Measurements from ENCODE around the gene ZNF326.

ZNF326 gene

GRCh38 chr1:90000934-90001676 lies 6.2 kb downstream of the ZNF326 start:
- Histone ChIP-seq H3K36me3 (ENCODE audit: insufficient read depth, low read length) (peaks cover 13% of the 10 kb centered on the region), H3K9ac (ENCODE audit: low read depth, low read length) (no peak overlapping the region), H3K4me3 (ENCODE audit: low read length) (no peak overlapping the region), H3K27me3 (ENCODE audit: control insufficient read depth, insufficient read depth, low read length) (no peaks in the 10 kb centered on the region), H3K4me2 (ENCODE audit: low read length) (no peak overlapping the region), H3K9me3 (replicated peaks; ENCODE audit: low read length) (no peaks in the 10 kb centered on the region), H3K4me1 (ENCODE audit: control insufficient read depth, insufficient read depth, low read length) (peaks cover 29% of the 10 kb centered on the region)

DNA sequence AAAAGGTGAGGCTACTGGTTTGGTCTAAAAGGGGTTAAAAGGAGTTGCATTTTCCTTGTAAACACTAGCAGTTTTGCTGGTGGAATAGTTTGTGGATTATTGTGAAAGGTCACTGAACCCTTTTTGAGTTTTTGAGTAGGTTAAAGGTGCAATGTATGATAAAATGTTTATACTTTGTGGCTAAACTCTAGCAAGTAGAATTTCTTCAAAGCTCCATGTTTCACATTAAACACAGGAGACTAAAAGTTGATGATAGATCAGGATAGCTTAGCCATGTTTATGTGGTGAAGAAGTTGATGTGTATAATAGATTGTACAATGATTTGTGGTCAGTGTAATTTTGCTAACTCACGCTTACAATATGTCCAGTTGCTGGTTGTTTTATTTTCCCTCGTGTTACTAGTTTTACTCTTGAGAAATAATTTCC lies 13.1 kb downstream of the ZNF326 start:
- Histone ChIP-seq H3K4me1 (ENCODE audit: control insufficient read depth, insufficient read depth, low read length) (no peaks in the 10 kb centered on the region), H3K9me3 (replicated peaks; ENCODE audit: low read length) (no peaks in the 10 kb centered on the region), H3K36me3 (ENCODE audit: insufficient read depth, low read length) (peaks cover 51% of the 10 kb centered on the region), H3K4me2 (ENCODE audit: low read length) (no peak overlapping the region), H3K9ac (ENCODE audit: low read depth, low read length) (no peak overlapping the region), H3K4me3 (ENCODE audit: low read length) (no peak overlapping the region), H3K27me3 (ENCODE audit: control insufficient read depth, insufficient read depth, low read length) (no peaks in the 10 kb centered on the region)

GRCh38 chr1:90012300-90012699 lies 17.4 kb downstream of the ZNF326 start:
- H3K9me3 ChIP-seq (replicated peaks; ENCODE audit: low read length): no peaks in the 10 kb centered on the region
- H3K4me2 ChIP-seq (ENCODE audit: low read length): no peak overlapping the region
- H3K27me3 ChIP-seq (ENCODE audit: control insufficient read depth, insufficient read depth, low read length): no peaks in the 10 kb centered on the region
- H3K4me3 ChIP-seq (ENCODE audit: low read length): no peak overlapping the region
- H3K36me3 ChIP-seq (ENCODE audit: insufficient read depth, low read length): peaks cover 65% of the 10 kb centered on the region
- H3K9ac ChIP-seq (ENCODE audit: low read depth, low read length): no peak overlapping the region
- H3K4me1 ChIP-seq (ENCODE audit: control insufficient read depth, insufficient read depth, low read length): no peaks in the 10 kb centered on the region

GRCh38 chr1:90023691-90024090 lies 28.8 kb downstream of the ZNF326 start:
- Histone ChIP-seq H3K27me3 (ENCODE audit: control insufficient read depth, insufficient read depth, low read length) (no peaks in the 10 kb centered on the region), H3K4me1 (ENCODE audit: control insufficient read depth, insufficient read depth, low read length) (no peaks in the 10 kb centered on the region), H3K4me2 (ENCODE audit: low read length) (no peak overlapping the region), H3K4me3 (ENCODE audit: low read length) (no peak overlapping the region), H3K36me3 (ENCODE audit: insufficient read depth, low read length) (peaks cover 86% of the 10 kb centered on the region), H3K9ac (ENCODE audit: low read depth, low read length) (no peak overlapping the region), H3K9me3 (replicated peaks; ENCODE audit: low read length) (peaks cover 19% of the 10 kb centered on the region)

GRCh38 chr1:90027281-90027680 lies 32.4 kb downstream of the ZNF326 start:
- no peak overlapping the region for H3K9ac ChIP-seq (ENCODE audit: low read depth, low read length)
- H3K4me1 ChIP-seq (ENCODE audit: control insufficient read depth, insufficient read depth, low read length): no peaks in the 10 kb centered on the region
- peaks cover 19% of the 10 kb centered on the region for H3K9me3 ChIP-seq (replicated peaks; ENCODE audit: low read length)
- H3K36me3 ChIP-seq (ENCODE audit: insufficient read depth, low read length): peaks cover 72% of the 10 kb centered on the region
- H3K4me3 ChIP-seq (ENCODE audit: low read length): no peak overlapping the region
- H3K4me2 ChIP-seq (ENCODE audit: low read length): no peak overlapping the region
- no peaks in the 10 kb centered on the region for H3K27me3 ChIP-seq (ENCODE audit: control insufficient read depth, insufficient read depth, low read length)

- no peak overlapping the region for H3K4me2 ChIP-seq (ENCODE audit: low read length)
- no peaks in the 10 kb centered on the region for H3K9me3 ChIP-seq (replicated peaks; ENCODE audit: low read length)
- H3K4me3 ChIP-seq (ENCODE audit: low read length): no peak overlapping the region
- H3K9ac ChIP-seq (ENCODE audit: low read depth, low read length): no peak overlapping the region
- H3K4me1 ChIP-seq (ENCODE audit: control insufficient read depth, insufficient read depth, low read length): no peaks in the 10 kb centered on the region
- no peaks in the 10 kb centered on the region for H3K27me3 ChIP-seq (ENCODE audit: control insufficient read depth, insufficient read depth, low read length)
- no peaks in the 10 kb centered on the region for H3K36me3 ChIP-seq (ENCODE audit: insufficient read depth, low read length)
Observed at GRCh38 chr1:90039652-90040051, 44.7 kb downstream of the ZNF326 start.

DNA sequence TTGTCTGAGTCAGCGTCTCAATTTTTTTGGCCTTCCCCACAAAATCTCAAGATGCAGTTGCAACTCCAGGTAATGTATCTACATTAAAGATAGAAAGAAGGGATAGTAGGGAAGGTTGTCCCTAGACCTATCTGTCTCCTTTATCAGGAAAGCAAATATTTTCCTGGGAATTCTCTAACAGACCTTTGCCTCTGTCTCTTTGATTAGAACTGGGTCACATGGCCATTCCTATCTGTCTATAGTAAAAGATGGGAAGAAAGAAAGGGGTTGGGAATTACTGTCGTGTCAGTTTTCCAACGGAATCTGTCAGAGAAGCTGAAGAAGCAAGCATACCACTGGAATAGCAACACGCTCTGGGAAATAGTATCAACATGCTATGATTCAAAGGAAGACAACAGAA lies 48.7 kb downstream of the ZNF326 start:
- H3K4me3 ChIP-seq (ENCODE audit: low read length): no peak overlapping the region
- H3K27me3 ChIP-seq (ENCODE audit: control insufficient read depth, insufficient read depth, low read length): peaks cover 3% of the 10 kb centered on the region
- H3K4me2 ChIP-seq (ENCODE audit: low read length): no peak overlapping the region
- H3K36me3 ChIP-seq (ENCODE audit: insufficient read depth, low read length): no peaks in the 10 kb centered on the region
- no peak overlapping the region for H3K9ac ChIP-seq (ENCODE audit: low read depth, low read length)
- H3K4me1 ChIP-seq (ENCODE audit: control insufficient read depth, insufficient read depth, low read length): no peaks in the 10 kb centered on the region
- no peaks in the 10 kb centered on the region for H3K9me3 ChIP-seq (replicated peaks; ENCODE audit: low read length)

DNA sequence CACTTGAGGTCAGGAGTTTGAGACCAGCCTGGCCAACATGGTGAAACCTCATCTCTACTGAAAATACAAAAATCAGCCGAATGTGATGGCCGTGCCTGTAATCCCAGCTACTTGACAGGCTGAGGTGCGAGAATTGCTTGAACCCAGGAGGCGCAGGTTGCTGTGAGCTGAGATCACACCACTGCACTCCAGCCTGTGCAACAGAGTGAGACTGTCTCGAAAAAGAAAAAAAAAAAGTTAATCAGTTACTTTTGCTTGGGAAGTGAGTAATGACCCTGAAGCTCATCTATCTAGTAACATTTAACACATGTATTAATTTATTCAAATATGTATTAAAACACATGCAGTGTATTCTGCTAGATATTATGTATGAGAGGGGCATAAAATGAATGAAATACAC lies 49.4 kb downstream of the ZNF326 start:
- Histone ChIP-seq H3K9me3 (replicated peaks; ENCODE audit: low read length) (no peaks in the 10 kb centered on the region), H3K9ac (ENCODE audit: low read depth, low read length) (no peak overlapping the region)

GRCh38 chr1:90045853-90046563 lies 51.1 kb downstream of the ZNF326 start:
- no peak overlapping the region for H3K9ac ChIP-seq (ENCODE audit: low read depth, low read length)
- no peak overlapping the region for H3K4me2 ChIP-seq (ENCODE audit: low read length)
- peaks cover 3% of the 10 kb centered on the region for H3K27me3 ChIP-seq (ENCODE audit: control insufficient read depth, insufficient read depth, low read length)
- no peaks in the 10 kb centered on the region for H3K9me3 ChIP-seq (replicated peaks; ENCODE audit: low read length)
- H3K4me1 ChIP-seq (ENCODE audit: control insufficient read depth, insufficient read depth, low read length): no peaks in the 10 kb centered on the region
- H3K36me3 ChIP-seq (ENCODE audit: insufficient read depth, low read length): no peaks in the 10 kb centered on the region
- no peak overlapping the region for H3K4me3 ChIP-seq (ENCODE audit: low read length)

More for the DNA sequence above, 49.4 kb downstream of the ZNF326 start:
- H3K4me2 ChIP-seq (ENCODE audit: low read length): no peak overlapping the region
- no peaks in the 10 kb centered on the region for H3K4me1 ChIP-seq (ENCODE audit: control insufficient read depth, insufficient read depth, low read length)
- no peaks in the 10 kb centered on the region for H3K36me3 ChIP-seq (ENCODE audit: insufficient read depth, low read length)
- no peak overlapping the region for H3K4me3 ChIP-seq (ENCODE audit: low read length)
- peaks cover 3% of the 10 kb centered on the region for H3K27me3 ChIP-seq (ENCODE audit: control insufficient read depth, insufficient read depth, low read length)

DNA sequence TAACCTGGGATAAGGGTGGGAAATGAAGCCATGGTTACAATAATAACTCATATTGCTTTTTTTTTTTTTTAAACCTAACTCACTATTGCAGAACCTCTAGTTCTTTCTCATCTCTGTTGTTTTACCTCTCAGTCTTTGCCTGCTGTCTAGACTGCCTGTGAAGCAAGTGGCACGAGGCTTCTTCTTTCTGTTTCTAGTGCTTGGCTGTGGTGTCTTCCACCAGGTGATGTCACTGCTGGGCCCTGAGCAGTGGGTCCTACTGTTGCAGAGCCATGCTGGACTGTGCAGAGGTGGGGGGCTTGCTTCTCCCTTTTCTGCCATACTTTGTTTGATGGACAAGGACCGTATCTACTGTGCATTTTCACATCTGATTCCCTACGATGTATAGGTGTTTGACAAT lies 51.7 kb downstream of the ZNF326 start:
- no peak overlapping the region for H3K9ac ChIP-seq (ENCODE audit: low read depth, low read length)
- H3K36me3 ChIP-seq (ENCODE audit: insufficient read depth, low read length): no peaks in the 10 kb centered on the region
- no peak overlapping the region for H3K4me3 ChIP-seq (ENCODE audit: low read length)
- H3K4me2 ChIP-seq (ENCODE audit: low read length): no peak overlapping the region
- H3K9me3 ChIP-seq (replicated peaks; ENCODE audit: low read length): no peaks in the 10 kb centered on the region
- peaks cover 3% of the 10 kb centered on the region for H3K27me3 ChIP-seq (ENCODE audit: control insufficient read depth, insufficient read depth, low read length)
- H3K4me1 ChIP-seq (ENCODE audit: control insufficient read depth, insufficient read depth, low read length): no peaks in the 10 kb centered on the region

DNA sequence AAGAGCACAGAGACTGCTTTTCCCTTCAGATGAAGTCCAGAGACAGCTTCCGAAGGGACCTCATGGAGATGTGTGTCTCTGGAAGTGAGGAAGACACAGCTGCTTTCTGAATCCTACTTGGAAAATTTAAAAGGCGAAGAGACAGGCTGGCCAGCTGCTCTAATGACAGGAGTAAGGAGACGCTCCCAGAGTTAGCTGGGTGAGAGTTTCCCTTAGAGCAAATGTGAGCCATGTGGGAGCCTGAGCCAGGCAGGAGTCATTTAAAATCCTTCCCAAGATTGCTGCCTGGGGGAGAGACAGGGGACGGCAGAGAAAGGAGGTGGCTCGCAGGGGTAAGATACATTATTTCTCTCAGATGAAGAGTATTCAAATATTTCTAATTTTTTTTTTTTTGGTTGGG lies 53.1 kb downstream of the ZNF326 start:
- no peaks in the 10 kb centered on the region for H3K4me1 ChIP-seq (ENCODE audit: control insufficient read depth, insufficient read depth, low read length)
- H3K36me3 ChIP-seq (ENCODE audit: insufficient read depth, low read length): no peaks in the 10 kb centered on the region
- no peak overlapping the region for H3K9ac ChIP-seq (ENCODE audit: low read depth, low read length)
- H3K27me3 ChIP-seq (ENCODE audit: control insufficient read depth, insufficient read depth, low read length): peaks cover 3% of the 10 kb centered on the region
- no peaks in the 10 kb centered on the region for H3K9me3 ChIP-seq (replicated peaks; ENCODE audit: low read length)
- H3K4me3 ChIP-seq (ENCODE audit: low read length): no peak overlapping the region
- no peak overlapping the region for H3K4me2 ChIP-seq (ENCODE audit: low read length)
